ENCODE measurements around the gene CD22. TPM values are rescaled to one million over a fixed set of nuclear protein-coding genes. Genes with fewer than 3 reads are reported as not detected.
A peak's percentile ranks its signal among the peaks of the same experiment; 100 is the strongest.

CD22 gene
- total and polyA plus RNA-seq, 2 of the 13 experiments (the other 11 are each of a cell fraction or from before 2014, with no cell fraction given): 0.71 to 1.7 TPM

GRCh38 chr19:35309481-35310279, 19.3 kb upstream of the CD22 start (continued):
- TF ChIP-seq CEBPB (IDR thresholded peaks at IDR 0.05; ENCODE audit: borderline replicate concordance, low read depth, low read length): peak; percentile 12; the same call in 1 of the 2 replicates
- TF ChIP-seq GLI4 (CRISPR knock-in tag; IDR thresholded peaks at IDR 0.05; ENCODE audit: borderline replicate concordance): no peak
- no peak for TF ChIP-seq YEATS2 (CRISPR knock-in tag; IDR thresholded peaks at IDR 0.05; ENCODE audit: borderline replicate concordance)
- no peak for TF ChIP-seq ZNF784 (CRISPR knock-in tag; IDR thresholded peaks at IDR 0.05; ENCODE audit: borderline replicate concordance)
- TF ChIP-seq E2F5 (CRISPR knock-in tag; conservative IDR thresholded peaks at IDR 0.05): no peak
- TF ChIP-seq ZFP41 (CRISPR knock-in tag; IDR thresholded peaks at IDR 0.05; ENCODE audit: borderline replicate concordance): no peak
- no peak for TF ChIP-seq ZNF607 (CRISPR knock-in tag; IDR thresholded peaks at IDR 0.05; ENCODE audit: borderline replicate concordance)
- TF ChIP-seq LCORL (IDR thresholded peaks at IDR 0.05): no peak
- peak; percentile 77 for TF ChIP-seq LCORL (CRISPR knock-in tag; IDR thresholded peaks at IDR 0.05)
- no peak for TF ChIP-seq TOPORS (CRISPR knock-in tag; IDR thresholded peaks at IDR 0.05)
- TF ChIP-seq PRPF4 (IDR thresholded peaks at IDR 0.05; ENCODE audit: low read depth, low read length, poor library complexity, severe bottlenecking): no peak
- no peak for TF ChIP-seq ZNF510 (CRISPR knock-in tag; IDR thresholded peaks at IDR 0.05; ENCODE audit: low read depth)
- TF ChIP-seq, protein P1, sequence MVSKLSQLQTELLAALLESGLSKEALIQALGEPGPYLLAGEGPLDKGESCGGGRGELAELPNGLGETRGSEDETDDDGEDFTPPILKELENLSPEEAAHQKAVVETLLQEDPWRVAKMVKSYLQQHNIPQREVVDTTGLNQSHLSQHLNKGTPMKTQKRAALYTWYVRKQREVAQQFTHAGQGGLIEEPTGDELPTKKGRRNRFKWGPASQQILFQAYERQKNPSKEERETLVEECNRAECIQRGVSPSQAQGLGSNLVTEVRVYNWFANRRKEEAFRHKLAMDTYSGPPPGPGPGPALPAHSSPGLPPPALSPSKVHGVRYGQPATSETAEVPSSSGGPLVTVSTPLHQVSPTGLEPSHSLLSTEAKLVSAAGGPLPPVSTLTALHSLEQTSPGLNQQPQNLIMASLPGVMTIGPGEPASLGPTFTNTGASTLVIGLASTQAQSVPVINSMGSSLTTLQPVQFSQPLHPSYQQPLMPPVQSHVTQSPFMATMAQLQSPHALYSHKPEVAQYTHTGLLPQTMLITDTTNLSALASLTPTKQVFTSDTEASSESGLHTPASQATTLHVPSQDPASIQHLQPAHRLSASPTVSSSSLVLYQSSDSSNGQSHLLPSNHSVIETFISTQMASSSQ (IDR thresholded peaks at IDR 0.05; ENCODE audit: low read depth): no peak
- TF ChIP-seq, protein P1 (CRISPR knock-in tag; IDR thresholded peaks at IDR 0.05; ENCODE audit: borderline replicate concordance): peak; percentile 58; the same call in 1 of the 2 replicates
- peak; percentile 68; the same call in 1 of the 2 replicates for TF ChIP-seq ZNF556 (CRISPR knock-in tag; IDR thresholded peaks at IDR 0.05; ENCODE audit: borderline replicate concordance)
- TF ChIP-seq ZNF552 (CRISPR knock-in tag; IDR thresholded peaks at IDR 0.05; ENCODE audit: borderline replicate concordance): no peak
- TF ChIP-seq CCDC6 (CRISPR knock-in tag; IDR thresholded peaks at IDR 0.05): no peak
- TF ChIP-seq NFATC3 (CRISPR knock-in tag; IDR thresholded peaks at IDR 0.05): no peak
- no peak for TF ChIP-seq KAT2B (IDR thresholded peaks at IDR 0.05; ENCODE audit: borderline replicate concordance, low read depth, low read length)
- no peak for TF ChIP-seq HOXA7 (CRISPR knock-in tag; IDR thresholded peaks at IDR 0.05)
- TF ChIP-seq EP300 (IDR thresholded peaks at IDR 0.05; ENCODE audit: low read depth in 2 of 2, low read length in 2 of 2): peak in 1 of 2 experiments; percentile 87; a peak in 2 of 4 replicates
- TF ChIP-seq EP300 (CRISPR knock-in tag; IDR thresholded peaks at IDR 0.05; ENCODE audit: borderline replicate concordance): peak; percentile 59; the same call in 1 of the 2 replicates
- TF ChIP-seq RCOR2 (CRISPR knock-in tag; IDR thresholded peaks at IDR 0.05): no peak
- TF ChIP-seq SMAD3 (CRISPR knock-in tag; IDR thresholded peaks at IDR 0.05): no peak
- no peak for TF ChIP-seq MZF1 (CRISPR knock-in tag; IDR thresholded peaks at IDR 0.05; ENCODE audit: borderline replicate concordance)

Data from HepG2 (cell line).